NT2/D1 (cell line): Measurements from ENCODE around the gene NSUN6.

ENCODE experiments used
- SUZ12 ChIP-seq: IDR thresholded peaks from 2 replicates; pipeline ENCODE4 v1.6.1; 2011; ENCODE audit not compliant: insufficient read length, insufficient read depth; ENCODE audit errors: extremely low read depth
- YY1 ChIP-seq: IDR thresholded peaks from 2 replicates; pipeline ENCODE4 v1.6.1; 2011; ENCODE audit not compliant: insufficient read length, insufficient read depth
- ZNF274 ChIP-seq: IDR thresholded peaks from 2 replicates; pipeline ENCODE4 v1.6.1; 2011; ENCODE audit warnings: mild to moderate bottlenecking, low read depth, low read length

- TF ChIP-seq ZNF274: no peak
- TF ChIP-seq SUZ12: no peak
- no peak for TF ChIP-seq YY1
These were observed 145.8 kb downstream of the NSUN6 start for GRCh38 chr10:18505456-18506118.
